Measurements from ENCODE around the gene PRMT3. TPM values are rescaled to one million over a fixed set of nuclear protein-coding genes. Genes with fewer than 3 reads are reported as not detected.

Gene PRMT3
- total RNA-seq, 1 donor from 2014 or later = 17.7 TPM

- Histone ChIP-seq H3K27ac (no peak overlapping the region), H3K4me1 (no peaks in the 10 kb centered on the region), H3K9me3 (no peaks in the 10 kb centered on the region), H3K4me3 (no peak overlapping the region), H3K27me3 (no peaks in the 10 kb centered on the region), H3K36me3 (peaks cover 0 to 30% of the 10 kb centered on the region in 2 donors)
- intact Hi-C loops (cut with DNase I) = no loop called here
- DNase-seq (ENCODE audit: extremely low spot score in 2 of 2) = no peak
- no peak for TF ChIP-seq POLR2AphosphoS5 (IDR thresholded peaks at IDR 0.05; ENCODE audit: insufficient read depth in 1 of 2, low read depth in 1 of 2)
- TF ChIP-seq, protein P1, sequence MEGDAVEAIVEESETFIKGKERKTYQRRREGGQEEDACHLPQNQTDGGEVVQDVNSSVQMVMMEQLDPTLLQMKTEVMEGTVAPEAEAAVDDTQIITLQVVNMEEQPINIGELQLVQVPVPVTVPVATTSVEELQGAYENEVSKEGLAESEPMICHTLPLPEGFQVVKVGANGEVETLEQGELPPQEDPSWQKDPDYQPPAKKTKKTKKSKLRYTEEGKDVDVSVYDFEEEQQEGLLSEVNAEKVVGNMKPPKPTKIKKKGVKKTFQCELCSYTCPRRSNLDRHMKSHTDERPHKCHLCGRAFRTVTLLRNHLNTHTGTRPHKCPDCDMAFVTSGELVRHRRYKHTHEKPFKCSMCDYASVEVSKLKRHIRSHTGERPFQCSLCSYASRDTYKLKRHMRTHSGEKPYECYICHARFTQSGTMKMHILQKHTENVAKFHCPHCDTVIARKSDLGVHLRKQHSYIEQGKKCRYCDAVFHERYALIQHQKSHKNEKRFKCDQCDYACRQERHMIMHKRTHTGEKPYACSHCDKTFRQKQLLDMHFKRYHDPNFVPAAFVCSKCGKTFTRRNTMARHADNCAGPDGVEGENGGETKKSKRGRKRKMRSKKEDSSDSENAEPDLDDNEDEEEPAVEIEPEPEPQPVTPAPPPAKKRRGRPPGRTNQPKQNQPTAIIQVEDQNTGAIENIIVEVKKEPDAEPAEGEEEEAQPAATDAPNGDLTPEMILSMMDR (IDR thresholded peaks at IDR 0.05) = no peak
- TF ChIP-seq POLR2A (IDR thresholded peaks at IDR 0.05) = no peak
Observed at GRCh38 chr11:20399498-20399897, 12.0 kb downstream of the PRMT3 start.

GRCh38 chr11:20403059-20403458, 15.5 kb downstream of the PRMT3 start:
- Histone ChIP-seq H3K4me1 (no peaks in the 10 kb centered on the region), H3K27ac (no peak overlapping the region), H3K27me3 (no peaks in the 10 kb centered on the region), H3K9me3 (no peaks in the 10 kb centered on the region), H3K4me3 (no peak overlapping the region), H3K36me3 (peaks cover 0 to 28% of the 10 kb centered on the region in 2 donors)
- TF ChIP-seq POLR2AphosphoS5 (IDR thresholded peaks at IDR 0.05; ENCODE audit: insufficient read depth in 1 of 2, low read depth in 1 of 2) = no peak
- no peak for TF ChIP-seq POLR2A (IDR thresholded peaks at IDR 0.05)
- TF ChIP-seq, protein P1 (IDR thresholded peaks at IDR 0.05) = no peak
- intact Hi-C loops (cut with DNase I) = no loop called here
- no peak for DNase-seq (ENCODE audit: extremely low spot score in 2 of 2)

DNA sequence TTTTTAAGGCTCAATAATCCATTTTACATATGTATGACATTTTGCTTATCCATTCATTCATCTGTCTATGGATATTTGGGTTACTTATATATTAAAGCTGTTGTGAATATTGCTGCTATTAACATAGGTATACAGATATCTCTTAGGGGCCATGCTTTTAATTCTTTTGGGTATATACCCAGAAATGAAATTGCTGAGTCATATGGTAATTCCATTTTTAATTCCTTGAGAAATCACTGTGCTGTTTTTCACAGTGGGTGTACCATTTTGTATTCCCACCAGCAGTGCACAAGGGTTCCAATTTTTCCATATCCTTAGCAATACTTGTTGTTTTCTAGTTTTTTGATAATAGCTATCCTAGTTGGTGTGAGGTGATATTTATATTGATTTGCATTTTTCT, 19.0 kb downstream of the PRMT3 start:
- intact Hi-C loops (cut with DNase I) = no loop called here
- Histone ChIP-seq H3K27ac (no peak overlapping the region), H3K36me3 (peaks cover 0 to 20% of the 10 kb centered on the region in 2 donors)

DNA sequence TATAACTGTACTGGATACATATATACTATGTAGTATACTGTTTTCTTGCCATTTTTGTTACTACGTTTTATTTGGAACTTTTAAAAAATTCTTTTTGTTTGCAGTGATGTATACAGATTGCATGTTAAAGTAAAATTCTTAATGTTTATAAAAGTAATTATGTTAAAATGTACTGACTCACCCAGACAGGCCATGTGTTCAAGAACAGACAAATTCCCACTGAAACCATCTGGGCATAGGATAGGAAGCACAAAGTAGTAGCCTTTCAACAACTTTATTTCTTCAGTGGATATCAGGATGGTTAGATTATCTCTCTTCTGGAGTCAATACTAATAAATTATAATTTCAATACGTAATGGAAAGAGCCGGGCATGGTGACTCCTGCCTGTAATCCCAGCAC, 19.8 kb downstream of the PRMT3 start:
- Histone ChIP-seq H3K4me3 (no peak overlapping the region), H3K9me3 (no peaks in the 10 kb centered on the region), H3K4me1 (no peaks in the 10 kb centered on the region), H3K36me3 (peaks cover 0 to 20% of the 10 kb centered on the region in 2 donors), H3K27ac (no peak overlapping the region), H3K27me3 (no peaks in the 10 kb centered on the region)
- TF ChIP-seq, protein P1 (IDR thresholded peaks at IDR 0.05) = no peak
- TF ChIP-seq POLR2AphosphoS5 (IDR thresholded peaks at IDR 0.05; ENCODE audit: insufficient read depth in 1 of 2, low read depth in 1 of 2) (no peak), POLR2A (IDR thresholded peaks at IDR 0.05) (no peak)
- DNase-seq (ENCODE audit: extremely low spot score in 2 of 2) = no peak
- intact Hi-C loops (cut with DNase I) = no loop called here

More for the DNA sequence above, 19.0 kb downstream of the PRMT3 start:
- no peaks in the 10 kb centered on the region for H3K4me1 ChIP-seq
- H3K27me3 ChIP-seq = no peaks in the 10 kb centered on the region
- DNase-seq (ENCODE audit: extremely low spot score in 2 of 2) = no peak
- TF ChIP-seq, protein P1 (IDR thresholded peaks at IDR 0.05) = no peak
- TF ChIP-seq POLR2A (IDR thresholded peaks at IDR 0.05) = no peak
- TF ChIP-seq POLR2AphosphoS5 (IDR thresholded peaks at IDR 0.05; ENCODE audit: insufficient read depth in 1 of 2, low read depth in 1 of 2) = no peak
- H3K4me3 ChIP-seq = no peak overlapping the region
- H3K9me3 ChIP-seq = no peaks in the 10 kb centered on the region

DNA sequence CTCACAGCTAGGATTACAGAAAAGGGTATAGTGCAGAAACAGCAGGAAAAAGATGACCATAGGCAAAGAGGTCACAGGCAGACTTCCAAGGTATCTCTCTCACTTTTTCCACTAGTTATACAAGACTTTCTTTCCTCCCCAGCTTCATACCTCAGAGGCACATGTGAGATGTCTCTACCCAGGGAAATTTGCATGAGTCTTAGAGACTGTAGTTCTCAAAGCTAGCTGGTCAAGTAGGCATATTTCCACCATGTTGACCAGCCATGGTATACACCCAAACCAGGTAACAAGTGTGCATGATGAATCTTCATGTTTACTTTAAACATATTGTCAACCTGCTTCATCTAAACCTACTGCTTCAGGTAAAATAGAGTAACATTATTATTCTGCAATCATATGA, 27.9 kb downstream of the PRMT3 start:
- H3K9me3 ChIP-seq = no peaks in the 10 kb centered on the region
- H3K27ac ChIP-seq = no peak overlapping the region
- H3K4me3 ChIP-seq = no peak overlapping the region
- H3K4me1 ChIP-seq = no peaks in the 10 kb centered on the region
- peaks cover 0 to 20% of the 10 kb centered on the region in 2 donors for H3K36me3 ChIP-seq
- no peak for TF ChIP-seq POLR2A (IDR thresholded peaks at IDR 0.05)
- no peak for TF ChIP-seq POLR2AphosphoS5 (IDR thresholded peaks at IDR 0.05; ENCODE audit: insufficient read depth in 1 of 2, low read depth in 1 of 2)
- TF ChIP-seq, protein P1 (IDR thresholded peaks at IDR 0.05) = no peak
- intact Hi-C loops (cut with DNase I) = no loop called here
- no peaks in the 10 kb centered on the region for H3K27me3 ChIP-seq
- no peak for DNase-seq (ENCODE audit: extremely low spot score in 2 of 2)
